ES-I3 (cell line): ENCODE results near the gene ASCC3.

Experiments
- H3K36me3 ChIP-seq: 2 replicates; pipeline ENCODE4 v1.6.1; 2013; ENCODE audit warnings: mild to moderate bottlenecking, low read length, control low read depth, moderate library complexity; ENCODE audit not compliant: insufficient read depth
- H3K4me1 ChIP-seq: 2 replicates; pipeline ENCODE4 v1.6.1; 2013; ENCODE audit warnings: mild to moderate bottlenecking, control low read depth, low read length; ENCODE audit not compliant: insufficient read depth
- H3K9ac ChIP-seq: 2 replicates; pipeline ENCODE4 v1.6.1; 2013; ENCODE audit warnings: low read depth, mild to moderate bottlenecking, low read length, moderate library complexity
- H3K9me3 ChIP-seq: 2 replicates; pipeline ENCODE4 v1.6.1; 2013; ENCODE audit warnings: mild to moderate bottlenecking, low read length, moderate library complexity; ENCODE audit not compliant: control insufficient read depth, insufficient read depth

ASCC3 gene

DNA sequence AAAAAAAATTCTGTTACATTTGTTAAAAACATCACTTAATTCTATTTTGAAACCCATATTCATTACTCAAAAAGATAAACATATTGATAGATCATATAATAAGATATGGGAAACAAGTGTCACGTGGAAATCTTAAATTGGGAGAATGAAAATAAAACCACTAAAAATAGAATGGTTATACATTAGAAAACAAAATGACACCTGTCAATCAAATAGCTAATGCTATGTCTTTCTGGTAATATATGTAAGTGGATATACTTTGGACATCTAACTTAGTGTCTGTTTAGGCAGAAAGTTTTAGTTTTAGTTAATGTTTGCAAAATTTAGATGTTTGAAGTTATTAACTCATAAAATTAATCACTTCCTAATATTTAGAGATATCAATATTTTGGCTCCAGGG is 321.3 kb downstream of the ASCC3 start:
- no peaks in the 10 kb centered on the region for H3K4me1 ChIP-seq
- H3K9me3 ChIP-seq = no peaks in the 10 kb centered on the region
- H3K36me3 ChIP-seq = no peaks in the 10 kb centered on the region
- no peak overlapping the region for H3K9ac ChIP-seq

DNA sequence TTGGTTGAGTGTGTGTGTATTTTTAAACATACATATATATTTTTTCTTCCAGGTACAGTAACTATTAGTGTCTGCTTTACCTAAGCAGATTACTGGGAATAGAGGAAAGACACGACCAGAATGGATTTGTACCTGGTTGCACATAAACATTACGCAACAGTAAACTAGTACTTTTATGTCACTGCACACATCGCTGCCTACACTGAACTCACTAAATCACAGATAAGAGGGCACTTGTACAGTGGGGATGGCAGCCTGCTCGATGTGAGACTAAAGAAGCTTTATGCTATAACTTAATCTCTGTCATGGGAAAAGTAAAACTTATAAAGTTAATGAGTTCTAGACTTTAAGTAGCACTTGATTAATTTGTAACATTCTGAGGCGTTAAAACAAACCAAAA is 326.9 kb downstream of the ASCC3 start:
- no peaks in the 10 kb centered on the region for H3K36me3 ChIP-seq
- no peak overlapping the region for H3K9ac ChIP-seq
- no peaks in the 10 kb centered on the region for H3K9me3 ChIP-seq
- H3K4me1 ChIP-seq = no peaks in the 10 kb centered on the region

DNA sequence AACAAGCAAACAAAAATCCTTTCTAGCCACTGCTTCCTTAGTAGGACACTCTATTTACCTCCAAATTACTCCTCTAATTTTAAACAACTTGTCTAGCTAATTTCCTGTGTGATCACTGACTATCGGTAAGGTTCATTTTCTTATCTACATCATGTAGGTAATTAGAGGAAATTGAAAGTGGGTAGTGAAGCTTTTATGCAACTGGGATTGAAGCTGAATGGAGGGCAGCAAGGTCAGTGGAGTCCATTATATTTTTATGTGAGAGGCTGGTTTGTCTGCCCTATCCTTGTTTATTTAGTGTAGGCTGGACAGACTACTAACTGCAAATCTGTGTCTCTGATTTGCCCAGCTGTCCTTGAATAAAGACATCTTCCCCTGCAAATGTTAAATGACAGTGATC is 327.9 kb downstream of the ASCC3 start:
- Histone ChIP-seq H3K9me3 (no peaks in the 10 kb centered on the region), H3K9ac (no peak overlapping the region), H3K36me3 (no peaks in the 10 kb centered on the region), H3K4me1 (no peaks in the 10 kb centered on the region)

DNA sequence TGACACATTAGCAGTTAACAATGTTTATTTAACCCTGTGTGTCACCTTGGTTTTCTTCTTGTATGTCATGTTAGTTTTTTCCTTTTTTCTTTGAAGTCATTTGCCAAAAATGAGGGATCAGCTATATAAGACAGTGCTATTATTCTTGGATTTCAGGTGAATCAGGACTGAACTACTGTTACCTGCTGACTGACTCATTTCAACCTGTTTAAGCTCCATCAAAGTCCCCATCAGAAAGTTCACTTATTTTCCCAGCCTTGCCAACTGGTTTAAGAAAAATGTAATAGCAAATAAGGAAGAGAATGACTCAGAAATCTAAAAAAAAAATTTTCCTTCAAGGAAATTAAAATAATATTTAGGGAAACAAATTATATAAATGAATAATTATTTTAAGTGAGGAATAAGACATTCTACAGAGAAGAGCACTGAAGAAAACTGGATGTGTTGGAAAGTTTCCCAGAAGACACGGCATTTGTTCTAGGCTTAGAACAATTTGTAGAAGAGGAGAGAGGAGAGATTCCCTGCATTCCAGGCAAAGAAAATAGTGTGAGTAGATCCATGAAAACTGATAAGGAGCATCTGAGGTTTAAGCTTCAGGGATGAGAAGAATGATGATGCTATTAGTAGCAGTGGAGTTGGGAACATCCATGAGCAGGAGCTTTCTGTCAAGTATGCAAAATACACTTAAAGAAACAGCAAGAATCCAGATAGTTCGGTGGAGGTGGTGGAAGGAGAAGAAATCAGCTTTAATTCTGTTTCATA is 331.5 kb downstream of the ASCC3 start:
- Histone ChIP-seq H3K36me3 (no peaks in the 10 kb centered on the region), H3K9me3 (no peaks in the 10 kb centered on the region), H3K9ac (no peak overlapping the region), H3K4me1 (no peaks in the 10 kb centered on the region)

DNA sequence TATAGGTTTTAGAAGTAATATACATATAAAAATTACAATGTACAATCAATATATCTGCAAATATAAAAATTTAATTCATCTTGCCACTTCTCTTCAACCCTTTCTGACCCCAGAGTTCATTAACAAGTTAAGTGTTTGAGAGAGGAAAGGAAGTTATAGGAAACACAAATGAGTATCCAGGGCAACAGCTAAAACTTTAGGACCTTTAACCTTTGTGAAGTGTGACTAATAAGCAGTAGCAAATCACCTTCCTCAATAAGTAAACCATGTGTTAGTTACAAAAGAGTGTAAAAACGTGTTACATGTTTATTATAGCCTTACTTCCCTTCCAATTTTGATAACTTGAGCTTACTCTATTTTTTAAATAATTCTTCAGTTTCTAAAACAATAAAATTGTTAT is 343.0 kb downstream of the ASCC3 start:
- Histone ChIP-seq H3K9ac (no peak overlapping the region), H3K9me3 (no peaks in the 10 kb centered on the region), H3K4me1 (no peaks in the 10 kb centered on the region), H3K36me3 (no peaks in the 10 kb centered on the region)

DNA sequence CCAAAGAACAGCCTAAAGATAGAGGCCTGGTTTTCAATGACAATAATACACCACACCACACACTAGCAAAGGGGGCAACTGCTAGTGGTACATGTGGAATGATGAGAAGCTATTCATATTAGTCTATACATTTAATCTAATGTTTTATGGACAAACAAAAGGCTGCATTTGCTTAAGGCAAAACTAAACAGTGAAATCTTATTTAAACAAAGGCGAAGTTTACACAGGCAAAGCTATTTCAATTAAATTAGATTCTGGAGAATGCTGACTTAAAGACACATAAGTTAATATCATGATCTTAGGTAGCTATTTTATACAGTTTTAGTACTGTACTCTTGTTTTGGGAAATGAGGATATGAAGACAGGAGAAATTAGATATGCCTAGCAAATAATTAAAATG is 362.5 kb downstream of the ASCC3 start:
- H3K4me1 ChIP-seq = no peaks in the 10 kb centered on the region
- 0 out of 2 replicates have a peak, but pooled peaks cover 2% of the 10 kb centered on the region for H3K36me3 ChIP-seq
- no peaks in the 10 kb centered on the region for H3K9me3 ChIP-seq
- no peak overlapping the region for H3K9ac ChIP-seq

DNA sequence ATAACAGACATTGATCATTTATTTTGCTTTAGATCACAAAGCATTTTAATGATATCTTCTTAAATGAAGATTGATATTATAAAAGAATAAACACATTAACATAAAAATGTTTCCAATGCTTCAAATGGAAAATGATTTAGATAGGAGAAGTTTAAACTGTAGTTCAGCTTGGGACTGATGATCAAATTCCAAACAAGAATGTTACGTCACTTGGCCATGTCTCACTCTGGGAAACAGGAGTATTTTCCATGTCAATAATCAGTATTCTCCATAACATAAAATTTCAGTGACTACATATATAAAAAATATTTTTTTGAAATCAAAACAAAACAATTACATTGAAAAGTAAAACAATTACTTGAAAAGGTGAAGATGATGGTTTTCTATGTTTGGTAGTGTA is 363.5 kb downstream of the ASCC3 start:
- Histone ChIP-seq H3K9me3 (no peaks in the 10 kb centered on the region), H3K9ac (no peak overlapping the region), H3K36me3 (0 out of 2 replicates have a peak, but pooled peaks cover 2% of the 10 kb centered on the region), H3K4me1 (no peaks in the 10 kb centered on the region)

DNA sequence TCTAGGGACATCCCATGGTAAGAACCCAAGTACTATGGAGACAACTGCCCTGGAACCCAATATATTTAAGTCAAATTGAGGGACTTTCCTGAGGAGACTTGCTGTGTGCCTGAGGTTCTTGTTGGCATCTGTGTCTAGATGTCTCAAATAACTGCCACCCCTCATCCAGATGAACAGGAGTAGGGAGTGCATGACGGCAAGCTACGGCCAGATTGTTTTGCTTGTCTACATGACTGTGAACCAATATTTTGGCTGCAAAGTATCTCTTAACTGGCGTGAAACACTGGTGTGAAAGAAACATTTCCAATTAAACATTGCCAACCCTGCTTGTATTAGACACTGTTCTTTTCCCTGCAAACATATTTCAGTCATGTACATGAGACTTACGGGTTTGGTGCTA is 364.0 kb downstream of the ASCC3 start:
- Histone ChIP-seq H3K4me1 (no peaks in the 10 kb centered on the region), H3K9me3 (no peaks in the 10 kb centered on the region), H3K9ac (no peak overlapping the region), H3K36me3 (0 out of 2 replicates have a peak, but pooled peaks cover 5% of the 10 kb centered on the region)

DNA sequence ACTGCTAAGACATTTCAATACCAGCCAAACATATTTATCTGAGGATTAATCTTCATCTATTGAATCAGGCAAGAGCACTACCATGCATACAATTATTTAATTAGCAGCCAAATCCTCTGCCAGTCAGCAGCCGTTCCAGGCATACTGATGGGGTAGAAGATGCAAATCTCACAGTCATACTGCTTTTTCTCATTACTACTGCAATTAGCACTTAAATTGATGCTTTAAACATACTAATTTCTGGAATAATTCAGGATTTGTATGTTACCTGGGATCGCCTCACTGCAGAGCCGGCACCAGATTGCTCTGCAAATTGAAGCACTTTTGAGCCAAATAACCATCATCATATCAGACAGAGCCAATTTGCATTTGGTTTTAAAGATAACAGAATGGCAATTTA is 366.5 kb downstream of the ASCC3 start:
- no peaks in the 10 kb centered on the region for H3K4me1 ChIP-seq
- H3K9ac ChIP-seq = no peak overlapping the region
- no peaks in the 10 kb centered on the region for H3K9me3 ChIP-seq
- 0 out of 2 replicates have a peak, but pooled peaks cover 5% of the 10 kb centered on the region for H3K36me3 ChIP-seq

DNA sequence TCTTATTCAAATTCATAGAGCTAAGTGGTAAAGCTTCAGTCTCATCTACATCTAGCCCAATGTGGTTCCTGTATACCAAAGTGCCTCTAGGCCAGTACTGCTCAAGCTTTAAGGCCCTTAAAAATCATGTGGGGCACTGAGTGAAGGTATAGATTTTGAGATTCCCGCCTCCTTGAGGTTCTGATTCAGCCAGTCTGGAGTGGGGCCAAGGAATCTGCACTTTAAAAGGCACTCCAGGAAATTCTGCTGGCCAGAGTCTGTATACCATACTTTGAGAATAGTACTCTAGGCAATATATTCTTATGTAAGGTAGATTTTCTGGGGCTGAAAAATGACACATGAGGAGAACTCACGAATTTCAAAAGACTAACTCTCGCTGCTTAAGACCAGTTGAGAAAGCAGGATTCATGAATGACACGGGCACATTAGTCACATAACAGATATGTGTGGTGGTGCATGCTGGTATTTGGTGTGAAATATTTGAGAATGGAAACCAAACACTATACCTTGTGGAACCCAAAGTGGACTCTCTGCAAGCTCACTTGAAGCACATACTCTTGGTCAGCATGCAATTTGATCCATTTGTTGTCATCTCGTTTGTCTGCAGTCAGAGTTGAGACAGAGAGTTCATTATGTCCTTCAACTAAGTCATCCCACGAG is 368.8 kb downstream of the ASCC3 start:
- Histone ChIP-seq H3K4me1 (no peaks in the 10 kb centered on the region), H3K36me3 (peaks cover 9% of the 10 kb centered on the region; the same call in 1 of the 2 replicates)

DNA sequence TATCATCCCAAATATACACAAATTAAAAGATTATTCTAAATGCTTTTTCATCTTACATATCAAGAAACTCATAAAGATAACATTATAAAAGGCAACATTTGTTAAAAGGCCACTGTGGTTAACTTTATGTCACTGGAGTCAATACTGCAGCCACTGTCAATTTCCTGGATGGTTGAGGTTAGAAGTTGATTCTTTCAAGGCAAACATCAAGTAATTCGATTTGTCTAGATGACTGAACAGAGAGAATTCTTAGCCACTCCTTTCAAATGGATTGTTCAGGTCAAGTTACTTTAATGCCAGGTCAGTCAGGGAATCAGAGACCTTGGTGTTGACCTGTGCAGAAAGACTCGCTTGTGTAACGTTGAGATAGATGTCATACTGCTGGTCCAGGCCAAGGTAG is 372.0 kb downstream of the ASCC3 start:
- Histone ChIP-seq H3K36me3 (peaks cover 7% of the 10 kb centered on the region; the same call in 1 of the 2 replicates), H3K9me3 (no peaks in the 10 kb centered on the region), H3K4me1 (no peaks in the 10 kb centered on the region), H3K9ac (no peak overlapping the region)

More for the DNA sequence above, 368.8 kb downstream of the ASCC3 start:
- Histone ChIP-seq H3K9ac (no peak overlapping the region), H3K9me3 (no peaks in the 10 kb centered on the region)

DNA sequence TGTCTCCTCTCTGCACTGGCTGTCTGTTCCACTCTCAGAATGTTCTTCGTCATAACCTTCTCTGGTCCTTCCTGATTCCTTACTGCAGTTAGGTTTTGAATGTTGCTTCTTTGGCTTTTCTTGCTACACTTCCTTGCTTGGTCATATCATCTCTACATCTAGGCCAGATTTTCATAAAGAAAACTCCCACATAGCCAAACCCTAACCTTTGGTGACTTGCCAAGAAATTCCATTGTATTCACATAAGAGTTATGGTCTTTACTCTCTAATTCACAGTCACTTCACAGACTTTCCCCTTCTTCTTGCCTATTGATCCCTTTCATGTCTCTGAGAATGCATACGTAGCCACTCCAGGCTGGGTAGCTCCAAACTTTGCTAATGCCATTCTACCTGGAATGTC is 374.5 kb downstream of the ASCC3 start:
- peaks cover 4% of the 10 kb centered on the region; the same call in 1 of the 2 replicates for H3K36me3 ChIP-seq
- H3K9me3 ChIP-seq = no peaks in the 10 kb centered on the region
- H3K4me1 ChIP-seq = no peaks in the 10 kb centered on the region
- H3K9ac ChIP-seq = no peak overlapping the region

DNA sequence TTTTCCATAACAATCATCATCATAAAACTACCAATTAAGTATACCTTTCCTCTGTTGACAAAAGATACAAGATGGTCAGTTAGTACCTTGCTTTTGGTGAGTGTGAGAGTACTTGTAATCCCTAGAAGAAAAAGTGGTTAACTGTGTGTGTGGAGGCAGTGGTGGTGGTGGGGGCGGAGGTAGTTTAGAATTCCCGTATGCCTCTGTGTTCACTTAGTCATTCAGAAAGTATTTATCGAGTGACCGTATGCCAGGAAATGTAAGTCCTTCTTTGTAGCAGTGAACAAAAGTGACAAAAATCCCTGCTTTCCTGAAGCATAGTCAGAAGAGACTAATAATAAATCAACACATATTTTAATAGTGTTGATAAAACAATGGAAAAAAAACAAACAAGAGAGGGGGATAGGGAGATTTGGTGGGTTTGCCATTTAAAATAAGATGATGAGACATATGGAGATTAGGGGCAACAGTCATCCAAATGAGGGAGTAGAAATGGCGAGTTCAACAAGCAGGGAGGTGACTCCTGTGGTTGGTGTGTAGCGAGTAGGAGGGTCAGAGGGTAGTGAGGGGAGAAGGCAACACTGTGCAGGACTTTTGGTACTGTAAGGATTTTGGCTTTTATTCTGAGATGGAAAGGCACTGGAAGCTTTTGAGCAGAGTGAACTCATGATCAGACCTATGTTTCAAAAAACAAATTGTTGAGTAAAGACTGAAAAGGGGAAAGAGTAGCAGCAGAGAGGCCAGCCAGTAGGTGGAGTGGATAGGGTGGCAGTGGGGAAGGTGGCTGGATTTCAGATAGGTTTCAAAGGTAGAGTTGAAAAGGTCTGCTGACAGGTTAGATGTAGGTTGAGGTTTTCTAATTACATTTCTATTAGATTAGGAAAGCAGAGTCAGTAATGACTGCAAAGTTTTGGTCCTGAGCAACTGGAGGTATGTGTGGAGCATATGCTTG is 376.1 kb downstream of the ASCC3 start:
- H3K9ac ChIP-seq = no peak overlapping the region
- peaks cover 4% of the 10 kb centered on the region; the same call in 1 of the 2 replicates for H3K36me3 ChIP-seq
- no peaks in the 10 kb centered on the region for H3K4me1 ChIP-seq
- H3K9me3 ChIP-seq = no peaks in the 10 kb centered on the region

DNA sequence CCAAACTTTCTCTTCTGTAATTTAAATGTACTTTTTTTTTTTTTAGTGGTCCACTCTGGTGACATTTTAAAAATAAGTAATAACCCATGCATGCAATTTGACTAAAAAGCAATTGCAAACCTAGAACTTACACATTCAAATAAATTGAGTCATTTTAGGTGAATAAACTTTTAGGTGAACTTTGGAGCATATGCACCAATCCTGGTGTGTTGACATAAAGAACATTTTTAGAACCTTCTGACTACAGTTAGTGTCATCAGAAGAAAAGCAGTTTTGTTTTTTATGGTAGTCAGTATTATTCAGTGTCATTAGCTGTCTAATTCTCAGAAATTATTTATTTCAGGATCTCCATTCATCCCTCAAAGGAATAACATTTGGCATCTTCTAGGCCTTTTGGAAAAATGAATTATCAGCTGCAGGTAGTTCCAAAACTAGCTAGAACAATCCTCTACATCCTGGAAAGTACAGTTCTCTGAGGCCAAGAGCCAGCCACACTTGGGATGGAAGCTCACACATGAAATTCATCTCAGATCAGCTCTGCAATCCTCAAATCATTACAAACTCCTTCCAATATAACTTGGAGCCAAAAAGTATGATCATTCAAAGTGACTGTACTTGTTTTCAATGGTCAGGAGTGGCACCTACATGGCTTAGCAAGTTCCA is 378.0 kb downstream of the ASCC3 start:
- no peaks in the 10 kb centered on the region for H3K4me1 ChIP-seq
- no peaks in the 10 kb centered on the region for H3K36me3 ChIP-seq
- H3K9ac ChIP-seq = no peak overlapping the region
- no peaks in the 10 kb centered on the region; the same call in 1 of the 2 replicates for H3K9me3 ChIP-seq
